DMS 273 (cell line): ENCODE measurements around the gene SLC28A3.
A peak's percentile ranks its signal among the peaks of the same experiment; 100 is the strongest.

Source experiments
- DNase-seq: peaks from one replicate; lab custom pipeline; 2025; ENCODE audit not compliant: unreplicated experiment; lab: John Stamatoyannopoulos, UW

SLC28A3 gene

DNA sequence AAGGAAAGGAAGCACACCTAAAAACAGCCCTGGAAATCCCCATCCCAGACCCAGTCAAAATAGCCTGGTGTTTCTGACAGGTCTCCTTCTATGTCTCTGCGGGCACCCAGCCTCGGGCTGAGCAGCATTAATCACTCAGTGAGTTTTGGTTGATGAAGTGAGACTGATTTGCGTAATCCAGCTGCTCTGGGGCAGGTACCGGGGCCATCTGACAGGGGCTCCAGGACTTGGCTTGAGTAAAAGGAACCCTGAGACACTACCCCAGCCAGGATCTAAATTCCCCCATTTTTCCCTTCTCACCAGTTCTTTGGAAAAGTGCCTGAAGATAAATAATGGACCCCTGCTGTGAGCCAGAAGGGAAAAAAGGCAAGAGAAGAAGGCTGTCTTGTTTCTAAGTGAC, 596 bp downstream of the SLC28A3 start:
- peak; percentile 27 for DNase-seq

DNA sequence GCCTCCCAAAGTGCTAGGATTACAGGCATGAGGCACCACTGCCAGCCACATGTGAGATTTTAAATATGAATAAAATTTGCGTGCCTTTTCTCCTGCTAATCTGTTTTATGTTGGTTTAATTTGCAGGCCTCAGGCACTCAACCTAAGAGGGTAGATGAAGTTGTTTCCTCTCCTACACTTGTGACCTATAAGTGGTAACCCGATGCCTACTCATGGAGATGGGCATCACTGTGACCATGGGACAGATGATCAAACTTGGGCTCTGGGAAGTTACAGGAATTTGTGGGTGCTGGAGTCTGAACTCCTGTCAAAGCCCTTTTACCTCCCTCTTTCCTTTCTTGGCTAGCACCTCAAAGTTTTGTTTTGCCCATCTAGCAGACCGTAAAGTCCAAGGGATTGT, 1.1 kb downstream of the SLC28A3 start:
- DNase-seq, result no peak

GRCh38 chr9:84338792-84339191, 1.8 kb downstream of the SLC28A3 start:
- DNase-seq, result no peak

DNA sequence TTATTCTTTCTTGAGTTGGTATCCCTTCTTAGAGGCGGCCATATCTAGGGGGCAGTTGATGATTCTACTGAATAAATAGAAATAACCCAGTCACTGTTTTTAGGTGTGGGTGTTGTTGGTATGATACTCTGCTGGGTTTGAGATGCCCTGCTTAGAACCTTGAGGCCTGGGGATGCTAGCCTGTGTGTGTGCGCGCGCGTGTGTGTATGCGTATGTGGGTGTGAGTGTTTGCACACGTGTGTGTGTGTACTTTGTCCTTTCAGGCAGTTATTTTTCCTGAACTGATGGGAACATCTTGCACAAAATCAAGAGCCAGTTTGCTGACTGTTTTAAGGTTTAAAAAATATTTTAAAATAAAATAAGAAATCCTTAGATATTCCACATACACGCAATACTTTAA, 3.3 kb downstream of the SLC28A3 start:
- no peak for DNase-seq

GRCh38 chr9:84331119-84331809, 9.3 kb downstream of the SLC28A3 start:
- DNase-seq, result no peak

GRCh38 chr9:84330246-84330645, 10.3 kb downstream of the SLC28A3 start:
- no peak for DNase-seq

GRCh38 chr9:84327184-84327583, 13.4 kb downstream of the SLC28A3 start:
- DNase-seq, result no peak

DNA sequence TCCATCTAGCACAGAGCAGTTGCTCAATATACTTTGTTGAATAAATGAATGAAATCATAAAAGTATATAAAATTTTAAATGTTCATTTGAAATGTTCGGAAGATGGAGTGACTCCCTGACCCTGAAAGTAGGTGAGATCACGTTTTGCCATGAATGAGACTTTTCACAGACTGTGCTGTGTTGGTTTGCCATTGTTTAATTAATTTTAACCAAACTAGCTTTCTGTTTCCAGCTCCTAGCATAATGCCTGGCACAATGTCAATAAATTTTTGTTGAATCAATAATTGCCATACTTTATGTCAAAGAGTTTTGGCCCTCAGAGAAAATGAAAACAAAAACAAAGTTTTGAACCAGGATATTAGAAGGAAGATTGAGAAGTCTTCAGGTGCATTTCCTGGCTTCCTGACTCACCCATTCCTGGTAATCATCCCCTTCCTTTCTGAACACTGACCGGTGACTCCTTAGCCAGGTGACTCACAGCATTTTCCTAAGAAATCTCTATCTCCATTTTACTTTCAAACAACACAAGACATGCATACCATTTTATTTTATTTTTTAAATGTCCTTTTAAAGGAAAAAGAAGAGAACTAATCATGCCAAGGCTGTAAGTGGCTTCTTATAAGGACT, 15.1 kb downstream of the SLC28A3 start:
- no peak for DNase-seq

DNA sequence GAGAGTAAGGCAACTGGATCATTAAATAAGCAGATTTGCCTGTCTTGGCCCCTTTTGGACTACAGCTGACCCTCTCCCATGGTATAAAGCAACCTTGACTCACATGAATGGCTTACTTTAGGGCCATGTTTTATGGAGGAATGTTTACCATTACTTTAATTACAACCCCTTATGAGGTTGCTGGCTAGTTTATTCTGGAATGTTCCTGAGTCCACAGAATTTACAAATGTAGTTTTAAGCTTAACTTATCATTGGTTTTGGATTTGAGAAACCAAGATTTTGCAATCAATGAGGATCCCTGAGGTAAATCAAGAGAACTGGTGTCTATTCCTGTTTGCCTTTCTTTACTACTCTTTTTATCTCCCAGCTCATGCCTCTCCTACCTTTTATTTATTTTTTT, 15.7 kb downstream of the SLC28A3 start:
- DNase-seq, result no peak

DNA sequence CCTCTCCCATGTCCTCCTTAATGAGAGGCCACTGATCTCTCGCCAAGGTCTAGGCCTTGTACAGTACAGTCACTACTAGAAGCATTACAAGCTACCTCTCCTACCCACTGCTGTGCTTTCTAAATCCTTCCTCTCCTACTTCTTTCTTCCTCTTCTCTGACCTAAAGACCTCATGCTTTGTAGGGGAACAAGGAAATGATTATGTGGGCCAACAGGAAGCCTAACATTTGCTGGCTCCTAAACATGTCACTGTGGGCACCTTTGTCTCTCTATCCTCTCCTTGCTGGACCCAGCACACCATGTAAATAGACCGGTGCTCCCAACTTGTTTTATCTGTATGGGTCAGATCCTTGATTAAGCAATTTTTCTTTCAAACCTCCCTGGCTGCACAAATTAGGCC, 16.7 kb downstream of the SLC28A3 start:
- DNase-seq, result no peak

- DNase-seq, result no peak
These were observed 17.7 kb downstream of the SLC28A3 start for GRCh38 chr9:84322828-84323227.

- no peak for DNase-seq
These were observed 20.3 kb downstream of the SLC28A3 start for GRCh38 chr9:84320231-84320630.

- DNase-seq, result no peak
These were observed 20.9 kb downstream of the SLC28A3 start for GRCh38 chr9:84319632-84320031.

GRCh38 chr9:84318981-84319380, 21.6 kb downstream of the SLC28A3 start:
- DNase-seq, result no peak

GRCh38 chr9:84317563-84317962, 23.0 kb downstream of the SLC28A3 start:
- peak; percentile 28 for DNase-seq

GRCh38 chr9:84315278-84315877, 25.2 kb downstream of the SLC28A3 start:
- DNase-seq, result peak; percentile 82

DNA sequence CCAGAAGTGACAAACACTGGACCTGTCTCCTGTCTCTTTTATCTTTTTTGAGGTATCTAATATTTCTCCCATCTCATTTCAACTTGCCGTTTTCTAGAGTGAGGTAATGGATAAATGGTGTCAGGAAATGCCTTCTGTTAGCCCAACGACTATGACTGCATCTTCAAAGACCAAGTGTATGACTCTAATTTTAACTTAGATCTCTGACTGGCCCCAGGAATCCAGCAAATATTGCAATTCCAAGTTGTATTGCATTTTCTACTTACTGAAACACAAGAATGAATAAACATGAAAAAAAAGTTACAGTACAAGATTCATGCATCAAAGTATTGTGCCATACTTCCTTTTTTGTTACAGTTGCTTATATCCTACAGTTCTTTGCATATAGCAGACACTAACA, 26.3 kb downstream of the SLC28A3 start:
- no peak for DNase-seq

- DNase-seq, result no peak
These were observed 29.7 kb downstream of the SLC28A3 start for GRCh38 chr9:84310883-84311282.

GRCh38 chr9:84305497-84306131, 34.9 kb downstream of the SLC28A3 start:
- DNase-seq, result no peak

GRCh38 chr9:84304166-84304565, 36.4 kb downstream of the SLC28A3 start:
- DNase-seq, result no peak

GRCh38 chr9:84303061-84303460, 37.5 kb downstream of the SLC28A3 start:
- no peak for DNase-seq

DNA sequence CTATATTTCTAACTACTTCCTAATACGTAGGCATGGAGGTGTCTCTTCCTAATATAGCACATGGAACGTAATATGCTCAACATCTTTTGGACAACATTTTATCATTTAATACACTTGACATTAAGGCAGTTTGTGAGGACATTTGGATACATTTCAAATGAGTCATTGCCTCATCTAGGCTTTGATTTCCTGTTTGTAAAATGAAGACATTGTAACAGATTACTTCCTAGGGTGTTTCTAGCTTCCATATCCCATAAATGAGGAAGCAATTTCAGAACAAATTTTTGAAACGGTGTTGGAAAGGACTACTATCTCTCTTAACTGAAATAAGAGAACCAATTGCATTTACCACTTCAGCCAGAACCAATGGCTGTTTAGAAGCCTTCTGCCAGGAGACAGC, 38.7 kb downstream of the SLC28A3 start:
- no peak for DNase-seq
